Vagina (tissue), 2 donors: ENCODE data around the gene DNAAF5. TPM values are rescaled to one million over a fixed set of nuclear protein-coding genes. Genes with fewer than 3 reads are reported as not detected.
"Not testable (repeated sequence)": the region's sequence is repeated elsewhere in the genome, so short reads cannot be mapped to it uniquely, and the experiment has no call there.

Source experiments
- DNase-seq, 2 donors: peaks; one replicate each; pipeline ENCODE4 v3.0.0-alpha.2; 2017; ENCODE audit errors: extremely low spot score in 2 of 2
- H3K27ac ChIP-seq: fragments of 200-600 bp; sonication (generic); one replicate; pipeline ENCODE4 v1.5.1; 2019
- H3K27me3 ChIP-seq: fragments of 200-600 bp; sonication (generic); one replicate; pipeline ENCODE4 v1.5.1; 2019
- H3K36me3 ChIP-seq, 2 donors: fragments of 200-600 bp; sonication (generic); one replicate each; pipeline ENCODE4 v1.5.1; 2017 to 2019
- H3K4me1 ChIP-seq: fragments of 200-600 bp; sonication (generic); one replicate; pipeline ENCODE4 v1.5.1; 2019
- H3K4me3 ChIP-seq, 2 donors: fragments of 200-600 bp; sonication (generic); 1 replicate in 1 of 2; 2 replicates in 1 of 2; pipeline ENCODE4 v1.5.1; 2016 to 2019
- H3K9me3 ChIP-seq: fragments of 200-600 bp; sonication (generic); one replicate; pipeline ENCODE4 v1.5.1; 2019
- CTCF ChIP-seq, 3 experiments: fragments of 450-650 bp in 2 of 3; fragments of 200-600 bp in 1 of 3; sonication (generic) in 1 of 3; IDR thresholded peaks; one replicate each; pipeline ENCODE4 v1.5.1; 2017 to 2019; ENCODE audit warnings: antibody characterized with exemption in 3 of 3, mild to moderate bottlenecking in 2 of 3, moderate library complexity in 2 of 3
- POLR2A ChIP-seq, 2 donors: fragments of 450-650 bp; IDR thresholded peaks; one replicate each; pipeline ENCODE4 v1.6.1; 2017; ENCODE audit warnings: antibody characterized with exemption in 2 of 2, mild to moderate bottlenecking in 2 of 2, moderate library complexity in 2 of 2
- POLR2AphosphoS5 ChIP-seq, 2 donors: sonication (generic); formaldehyde crosslinking; IDR thresholded peaks; one replicate each; pipeline ENCODE4 v1.9.0; 2017; ENCODE audit warnings: antibody characterized with exemption in 2 of 2, mild to moderate bottlenecking in 2 of 2, low read depth in 1 of 2; ENCODE audit not compliant: insufficient read depth in 1 of 2
- intact Hi-C: fragments of 100-400 bp; cut with DNase I; formaldehyde crosslinking; loops from one replicate; pipeline ENCODE4 v1.15.1; 2023
- total RNA-seq: library from RNA; depleted of rRNA; stranded (reverse); fragments of >200 nt; gene quantifications from one replicate; pipeline ENCODE4 v1.2.3, GENCODE V29; 2016

Gene DNAAF5
- total RNA-seq, 1 donor from 2014 or later = 29.7 TPM

GRCh38 chr7:749140-749551 lies 22.6 kb downstream of the DNAAF5 start:
- no peak overlapping the region for H3K27ac ChIP-seq
- no peaks in the 10 kb centered on the region for H3K9me3 ChIP-seq
- no peak for DNase-seq
- intact Hi-C loops = no loop called here
- no peaks in the 10 kb centered on the region for H3K36me3 ChIP-seq
- TF ChIP-seq POLR2AphosphoS5 (IDR thresholded peaks at IDR 0.05; ENCODE audit: insufficient read depth in 1 of 2, low read depth in 1 of 2) (no peak), CTCF (IDR thresholded peaks at IDR 0.05) (no peak), POLR2A (IDR thresholded peaks at IDR 0.05) (no peak)
- no peaks in the 10 kb centered on the region for H3K4me1 ChIP-seq
- H3K4me3 ChIP-seq = no peak overlapping the region
- no peaks in the 10 kb centered on the region for H3K27me3 ChIP-seq

- peaks cover 0 to 9% of the 10 kb centered on the region in 2 donors for H3K36me3 ChIP-seq
- intact Hi-C loops = no loop called here
- H3K27me3 ChIP-seq = no peaks in the 10 kb centered on the region
- no peaks in the 10 kb centered on the region for H3K4me1 ChIP-seq
- H3K4me3 ChIP-seq = no peak overlapping the region
- no peaks in the 10 kb centered on the region for H3K9me3 ChIP-seq
- no peak for DNase-seq
- TF ChIP-seq CTCF (IDR thresholded peaks at IDR 0.05) = no peak
- TF ChIP-seq POLR2A (IDR thresholded peaks at IDR 0.05) = no peak
- TF ChIP-seq POLR2AphosphoS5 (IDR thresholded peaks at IDR 0.05; ENCODE audit: insufficient read depth in 1 of 2, low read depth in 1 of 2) = no peak
- no peak overlapping the region for H3K27ac ChIP-seq
These were observed 23.8 kb downstream of the DNAAF5 start for GRCh38 chr7:750111-750905.

- no peaks in the 10 kb centered on the region for H3K9me3 ChIP-seq
- H3K4me3 ChIP-seq = no peak overlapping the region
- TF ChIP-seq POLR2AphosphoS5 (IDR thresholded peaks at IDR 0.05; ENCODE audit: insufficient read depth in 1 of 2, low read depth in 1 of 2) = no peak
- no peak for DNase-seq
- intact Hi-C loops = no loop called here
- H3K4me1 ChIP-seq = no peaks in the 10 kb centered on the region
- H3K36me3 ChIP-seq = peaks cover 0 to 14% of the 10 kb centered on the region in 2 donors
- H3K27me3 ChIP-seq = no peaks in the 10 kb centered on the region
- no peak overlapping the region for H3K27ac ChIP-seq
These were observed 25.3 kb downstream of the DNAAF5 start for GRCh38 chr7:751826-752225.

- intact Hi-C loops, H3K27ac ChIP-seq, H3K9me3 ChIP-seq, H3K4me3 ChIP-seq, H3K4me1 ChIP-seq, DNase-seq, H3K27me3 ChIP-seq: not testable (repeated sequence)
- peaks cover 0 to 18% of the 10 kb centered on the region in 2 donors for H3K36me3 ChIP-seq
These were observed 25.8 kb downstream of the DNAAF5 start for GRCh38 chr7:752256-752655.

- TF ChIP-seq POLR2A (IDR thresholded peaks at IDR 0.05) (no peak), CTCF (IDR thresholded peaks at IDR 0.05) (no peak), POLR2AphosphoS5 (IDR thresholded peaks at IDR 0.05; ENCODE audit: insufficient read depth in 1 of 2, low read depth in 1 of 2) (no peak)
- intact Hi-C loops = no loop called here
- DNase-seq = no peak
- Histone ChIP-seq H3K27me3 (no peaks in the 10 kb centered on the region), H3K4me1 (no peaks in the 10 kb centered on the region), H3K36me3 (peaks cover 0 to 26% of the 10 kb centered on the region in 2 donors), H3K4me3 (no peak overlapping the region), H3K27ac (no peak overlapping the region), H3K9me3 (no peaks in the 10 kb centered on the region)
These were observed 26.7 kb downstream of the DNAAF5 start for GRCh38 chr7:753190-753589.
